Vagina (tissue), 2 donors: ENCODE results near the gene DNAH14. TPM values are rescaled to one million over a fixed set of nuclear protein-coding genes. Genes with fewer than 3 reads are reported as not detected.
"Not testable (repeated sequence)": the region's sequence is repeated elsewhere in the genome, so short reads cannot be mapped to it uniquely, and the experiment has no call there.

Source experiments
- DNase-seq, 2 donors: peaks; one replicate each; pipeline ENCODE4 v3.0.0-alpha.2; 2017; ENCODE audit errors: extremely low spot score in 2 of 2
- H3K27ac ChIP-seq: fragments of 200-600 bp; sonication (generic); one replicate; pipeline ENCODE4 v1.5.1; 2019
- H3K27me3 ChIP-seq: fragments of 200-600 bp; sonication (generic); one replicate; pipeline ENCODE4 v1.5.1; 2019
- H3K36me3 ChIP-seq, 2 donors: fragments of 200-600 bp; sonication (generic); one replicate each; pipeline ENCODE4 v1.5.1; 2017 to 2019
- H3K4me1 ChIP-seq: fragments of 200-600 bp; sonication (generic); one replicate; pipeline ENCODE4 v1.5.1; 2019
- H3K4me3 ChIP-seq, 2 donors: fragments of 200-600 bp; sonication (generic); 1 replicate in 1 of 2; 2 replicates in 1 of 2; pipeline ENCODE4 v1.5.1; 2016 to 2019
- H3K9me3 ChIP-seq: fragments of 200-600 bp; sonication (generic); one replicate; pipeline ENCODE4 v1.5.1; 2019
- POLR2A ChIP-seq, 2 donors: fragments of 450-650 bp; IDR thresholded peaks; one replicate each; pipeline ENCODE4 v1.6.1; 2017; ENCODE audit warnings: antibody characterized with exemption in 2 of 2, mild to moderate bottlenecking in 2 of 2, moderate library complexity in 2 of 2
- POLR2AphosphoS5 ChIP-seq, 2 donors: sonication (generic); formaldehyde crosslinking; IDR thresholded peaks; one replicate each; pipeline ENCODE4 v1.9.0; 2017; ENCODE audit warnings: antibody characterized with exemption in 2 of 2, mild to moderate bottlenecking in 2 of 2, low read depth in 1 of 2; ENCODE audit not compliant: insufficient read depth in 1 of 2
- intact Hi-C: fragments of 100-400 bp; cut with DNase I; formaldehyde crosslinking; loops from one replicate; pipeline ENCODE4 v1.15.1; 2023
- total RNA-seq: library from RNA; depleted of rRNA; stranded (reverse); fragments of >200 nt; gene quantifications from one replicate; pipeline ENCODE4 v1.2.3, GENCODE V29; 2016
- TF ChIP-seq, protein P1 (sequence below), 3 experiments: fragments of 450-650 bp in 2 of 3; fragments of 200-600 bp in 1 of 3; sonication (generic) in 1 of 3; IDR thresholded peaks; one replicate each; pipeline ENCODE4 v1.5.1; 2017 to 2019; ENCODE audit warnings: antibody characterized with exemption in 3 of 3, mild to moderate bottlenecking in 2 of 3, moderate library complexity in 2 of 3

DNAH14 gene
- total RNA-seq, 1 donor from 2014 or later, result 5.6 TPM

DNA sequence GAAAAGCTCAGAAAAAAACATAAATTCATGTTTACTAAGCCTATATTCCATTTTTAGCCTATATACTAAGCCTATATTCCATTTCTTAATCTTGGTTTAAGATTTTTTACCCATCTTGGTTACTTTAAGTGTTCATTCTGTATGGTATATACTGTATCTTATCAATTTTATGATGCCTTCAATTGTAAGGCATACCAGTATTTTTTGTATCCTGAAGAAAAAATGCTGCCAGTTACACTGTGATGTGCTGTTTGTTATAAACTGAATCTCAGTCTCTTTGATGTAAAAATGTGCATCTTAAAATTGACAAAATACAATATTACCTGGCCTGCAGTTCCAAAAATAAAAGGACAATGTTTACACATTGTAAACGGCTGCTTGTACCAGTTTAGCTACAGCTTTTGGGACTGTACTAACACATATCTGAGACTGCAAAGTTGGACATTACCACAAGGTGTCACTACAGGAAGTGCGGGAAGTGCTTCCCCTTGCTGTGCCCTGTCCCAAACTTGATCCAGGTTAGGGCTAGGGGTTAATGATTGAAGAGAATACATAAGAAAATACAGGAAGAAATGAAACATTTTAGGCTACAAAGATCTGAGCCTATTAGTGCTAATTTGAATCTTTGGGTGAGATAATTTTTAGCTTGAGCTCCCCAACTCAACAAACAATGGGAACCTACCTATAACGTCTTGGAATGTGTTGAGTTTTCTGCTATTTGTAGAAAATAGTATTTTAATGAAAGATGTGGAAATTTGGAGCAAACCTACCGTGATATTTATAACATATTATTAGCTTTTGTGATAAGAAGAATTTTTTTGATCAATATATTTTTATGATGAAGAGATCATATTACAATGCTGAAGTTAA is 389.5 kb downstream of the DNAH14 start:
- Histone ChIP-seq H3K4me3 (no peak overlapping the region), H3K27ac (no peak overlapping the region), H3K27me3 (no peaks in the 10 kb centered on the region), H3K9me3 (no peaks in the 10 kb centered on the region), H3K4me1 (no peaks in the 10 kb centered on the region), H3K36me3 (no peaks in the 10 kb centered on the region)
- TF ChIP-seq POLR2A (IDR thresholded peaks at IDR 0.05), result no peak
- TF ChIP-seq, protein P1, sequence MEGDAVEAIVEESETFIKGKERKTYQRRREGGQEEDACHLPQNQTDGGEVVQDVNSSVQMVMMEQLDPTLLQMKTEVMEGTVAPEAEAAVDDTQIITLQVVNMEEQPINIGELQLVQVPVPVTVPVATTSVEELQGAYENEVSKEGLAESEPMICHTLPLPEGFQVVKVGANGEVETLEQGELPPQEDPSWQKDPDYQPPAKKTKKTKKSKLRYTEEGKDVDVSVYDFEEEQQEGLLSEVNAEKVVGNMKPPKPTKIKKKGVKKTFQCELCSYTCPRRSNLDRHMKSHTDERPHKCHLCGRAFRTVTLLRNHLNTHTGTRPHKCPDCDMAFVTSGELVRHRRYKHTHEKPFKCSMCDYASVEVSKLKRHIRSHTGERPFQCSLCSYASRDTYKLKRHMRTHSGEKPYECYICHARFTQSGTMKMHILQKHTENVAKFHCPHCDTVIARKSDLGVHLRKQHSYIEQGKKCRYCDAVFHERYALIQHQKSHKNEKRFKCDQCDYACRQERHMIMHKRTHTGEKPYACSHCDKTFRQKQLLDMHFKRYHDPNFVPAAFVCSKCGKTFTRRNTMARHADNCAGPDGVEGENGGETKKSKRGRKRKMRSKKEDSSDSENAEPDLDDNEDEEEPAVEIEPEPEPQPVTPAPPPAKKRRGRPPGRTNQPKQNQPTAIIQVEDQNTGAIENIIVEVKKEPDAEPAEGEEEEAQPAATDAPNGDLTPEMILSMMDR (IDR thresholded peaks at IDR 0.05), result peak; percentile 31 to 41 (median 37)
- no peak for TF ChIP-seq POLR2AphosphoS5 (IDR thresholded peaks at IDR 0.05; ENCODE audit: insufficient read depth in 1 of 2, low read depth in 1 of 2)
- intact Hi-C loops, result no loop called here
- no peak for DNase-seq

DNA sequence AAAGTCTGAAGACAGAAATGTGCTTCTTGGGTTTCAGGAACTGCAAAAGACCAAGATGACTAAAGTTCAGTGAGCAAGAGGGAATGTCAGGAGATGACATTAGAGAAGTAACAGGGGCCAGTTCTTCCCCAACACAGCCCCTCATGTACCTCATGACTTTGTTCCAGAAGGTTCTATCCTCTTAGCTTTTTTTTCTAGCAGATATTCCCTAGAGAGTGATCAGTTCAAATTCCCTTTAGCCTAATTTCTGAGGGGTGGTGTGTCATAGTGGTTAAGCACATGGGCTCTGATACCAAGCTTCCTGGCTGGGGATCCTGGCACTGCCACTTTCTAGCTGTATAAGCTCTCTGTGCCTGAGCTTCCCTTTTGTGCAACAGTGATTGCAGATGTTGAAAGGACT is 390.4 kb downstream of the DNAH14 start:
- intact Hi-C loops, result no loop called here
- no peak overlapping the region for H3K27ac ChIP-seq
- H3K9me3 ChIP-seq, result no peaks in the 10 kb centered on the region
- no peaks in the 10 kb centered on the region for H3K27me3 ChIP-seq
- no peak overlapping the region for H3K4me3 ChIP-seq
- no peaks in the 10 kb centered on the region for H3K4me1 ChIP-seq
- no peak for TF ChIP-seq POLR2AphosphoS5 (IDR thresholded peaks at IDR 0.05; ENCODE audit: insufficient read depth in 1 of 2, low read depth in 1 of 2)
- TF ChIP-seq, protein P1 (IDR thresholded peaks at IDR 0.05), result no peak
- TF ChIP-seq POLR2A (IDR thresholded peaks at IDR 0.05), result no peak
- no peak for DNase-seq
- H3K36me3 ChIP-seq, result no peaks in the 10 kb centered on the region

DNA sequence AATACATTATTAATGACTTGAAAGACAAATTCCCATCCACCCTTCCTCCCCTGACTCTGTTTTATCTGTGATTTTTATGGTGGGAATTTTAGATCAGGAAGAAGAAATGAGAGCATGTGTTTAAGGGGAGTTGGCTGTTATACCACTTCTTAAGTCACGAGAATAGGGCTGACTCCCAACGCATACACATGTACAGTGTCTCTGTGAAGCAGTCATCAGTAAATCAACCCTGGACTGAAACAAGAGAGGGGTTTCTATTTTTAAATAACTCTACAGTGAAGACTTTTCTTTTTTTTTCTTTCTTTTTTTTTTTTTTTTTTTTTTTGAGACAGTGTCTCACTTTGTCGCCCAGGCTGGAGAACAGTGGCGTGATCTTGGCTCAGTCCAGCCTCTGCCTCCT is 392.3 kb downstream of the DNAH14 start:
- Histone ChIP-seq H3K4me1 (no peaks in the 10 kb centered on the region), H3K9me3 (no peaks in the 10 kb centered on the region), H3K4me3 (no peak overlapping the region), H3K27me3 (no peaks in the 10 kb centered on the region), H3K27ac (no peak overlapping the region), H3K36me3 (no peaks in the 10 kb centered on the region)
- intact Hi-C loops, result no loop called here
- TF ChIP-seq POLR2AphosphoS5 (IDR thresholded peaks at IDR 0.05; ENCODE audit: insufficient read depth in 1 of 2, low read depth in 1 of 2), result no peak
- TF ChIP-seq, protein P1 (IDR thresholded peaks at IDR 0.05), result no peak
- TF ChIP-seq POLR2A (IDR thresholded peaks at IDR 0.05), result no peak
- DNase-seq, result no peak

DNA sequence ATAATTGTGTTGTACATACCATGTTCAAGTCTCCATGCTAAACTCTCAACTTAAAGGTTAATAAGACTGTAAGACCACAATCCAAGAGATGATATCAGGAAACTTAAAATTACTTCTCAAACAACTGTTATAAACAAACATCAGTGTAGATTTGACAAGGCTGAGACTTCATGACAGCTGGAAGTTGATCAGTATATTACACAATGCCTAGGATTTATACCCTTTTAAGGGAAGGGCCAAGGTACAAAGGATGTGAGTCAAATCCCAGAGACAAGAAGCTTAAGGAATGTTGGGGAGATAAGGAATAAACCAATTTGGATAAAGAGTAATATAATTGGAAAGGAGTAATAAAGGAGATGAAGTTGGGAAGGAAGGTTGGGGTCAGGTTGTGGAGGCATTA is 399.6 kb downstream of the DNAH14 start:
- H3K4me3 ChIP-seq, result no peak overlapping the region
- no peak for TF ChIP-seq POLR2AphosphoS5 (IDR thresholded peaks at IDR 0.05; ENCODE audit: insufficient read depth in 1 of 2, low read depth in 1 of 2)
- no peaks in the 10 kb centered on the region for H3K4me1 ChIP-seq
- intact Hi-C loops, result no loop called here
- H3K27ac ChIP-seq, result no peak overlapping the region
- no peak for DNase-seq
- H3K27me3 ChIP-seq, result no peaks in the 10 kb centered on the region
- no peaks in the 10 kb centered on the region for H3K9me3 ChIP-seq
- no peaks in the 10 kb centered on the region for H3K36me3 ChIP-seq

DNA sequence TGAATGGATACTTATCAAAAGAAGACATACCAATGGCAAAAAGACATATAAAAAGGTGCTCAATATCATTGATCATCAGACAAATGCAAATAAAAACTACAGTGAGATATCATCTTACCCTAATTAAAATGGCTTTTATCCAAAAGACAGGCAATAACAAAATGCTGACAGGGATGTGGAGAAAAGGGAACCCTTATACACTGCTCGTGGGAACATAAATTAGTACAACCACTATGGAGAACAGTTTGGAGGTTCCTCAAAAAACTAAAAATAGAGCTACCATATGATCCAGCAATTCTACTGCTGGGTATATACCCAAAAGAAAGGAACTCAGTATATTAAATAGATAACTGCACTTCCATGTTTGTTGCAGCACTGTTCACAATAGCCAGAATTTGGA is 400.5 kb downstream of the DNAH14 start:
- intact Hi-C loops, DNase-seq, H3K4me1 ChIP-seq, H3K4me3 ChIP-seq, H3K27ac ChIP-seq, H3K27me3 ChIP-seq, H3K36me3 ChIP-seq, H3K9me3 ChIP-seq: not testable (repeated sequence)

DNA sequence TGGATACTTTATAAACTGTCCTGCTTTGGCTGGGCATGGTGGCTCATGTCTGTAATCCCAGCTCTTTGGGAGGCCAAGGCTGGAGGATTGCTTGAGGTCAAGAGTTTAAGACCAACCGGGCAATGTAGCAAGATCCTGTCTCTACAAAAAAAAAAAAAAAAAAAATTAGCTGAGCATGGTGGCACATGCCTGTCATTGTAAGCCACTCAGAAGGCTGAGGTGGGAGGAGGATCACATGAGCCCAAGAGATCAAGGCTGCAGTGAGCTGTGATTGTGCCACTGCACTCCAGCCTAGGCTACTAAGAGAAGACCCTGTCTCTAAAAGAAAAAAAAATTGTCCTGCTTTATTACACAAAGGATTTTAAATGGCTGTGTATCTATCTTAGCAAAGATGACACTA is 403.2 kb downstream of the DNAH14 start:
- Histone ChIP-seq H3K27ac (no peak overlapping the region), H3K9me3 (no peaks in the 10 kb centered on the region), H3K4me3 (no peak overlapping the region), H3K36me3 (no peaks in the 10 kb centered on the region), H3K4me1 (no peaks in the 10 kb centered on the region), H3K27me3 (no peaks in the 10 kb centered on the region)
- intact Hi-C loops, result no loop called here
- DNase-seq, result no peak
- TF ChIP-seq, protein P1 (IDR thresholded peaks at IDR 0.05), result no peak
- no peak for TF ChIP-seq POLR2AphosphoS5 (IDR thresholded peaks at IDR 0.05; ENCODE audit: insufficient read depth in 1 of 2, low read depth in 1 of 2)
- no peak for TF ChIP-seq POLR2A (IDR thresholded peaks at IDR 0.05)

DNA sequence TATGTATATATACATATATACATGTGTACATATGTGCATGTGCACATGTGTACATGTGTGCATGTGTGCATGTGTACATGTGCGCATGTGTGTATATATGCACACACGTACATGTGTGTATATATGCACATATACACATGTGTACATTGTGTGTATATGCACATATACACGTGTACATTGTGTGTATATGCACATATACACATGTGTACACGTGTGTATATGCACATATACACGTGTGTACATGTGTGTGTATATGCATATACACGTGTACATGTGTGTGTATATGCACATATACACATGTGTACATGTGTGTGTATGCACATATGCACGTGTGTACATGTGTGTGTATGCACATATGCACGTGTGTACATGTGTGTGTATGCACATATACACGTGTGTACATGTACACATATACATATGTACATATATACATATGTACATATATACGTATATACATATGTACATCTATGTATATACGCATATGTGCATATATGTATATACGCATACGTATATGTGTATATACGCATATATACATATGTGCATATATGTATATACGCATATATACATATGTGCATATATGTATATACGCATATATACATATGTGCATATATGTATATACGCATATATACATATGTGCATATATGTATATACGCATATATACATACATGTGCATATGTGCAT is 405.8 kb downstream of the DNAH14 start:
- H3K27me3 ChIP-seq, H3K27ac ChIP-seq, H3K36me3 ChIP-seq, H3K9me3 ChIP-seq, H3K4me3 ChIP-seq, intact Hi-C loops, DNase-seq, H3K4me1 ChIP-seq: not testable (repeated sequence)
